ENCODE measurements around the gene FAM131A. TPM values are rescaled to one million over a fixed set of nuclear protein-coding genes. Genes with fewer than 3 reads are reported as not detected.

Gene FAM131A
- polyA plus RNA-seq, 1 donor (not counting 4 experiments of a cell fraction or from before 2014, with no cell fraction given), result 10.8 TPM

DNA sequence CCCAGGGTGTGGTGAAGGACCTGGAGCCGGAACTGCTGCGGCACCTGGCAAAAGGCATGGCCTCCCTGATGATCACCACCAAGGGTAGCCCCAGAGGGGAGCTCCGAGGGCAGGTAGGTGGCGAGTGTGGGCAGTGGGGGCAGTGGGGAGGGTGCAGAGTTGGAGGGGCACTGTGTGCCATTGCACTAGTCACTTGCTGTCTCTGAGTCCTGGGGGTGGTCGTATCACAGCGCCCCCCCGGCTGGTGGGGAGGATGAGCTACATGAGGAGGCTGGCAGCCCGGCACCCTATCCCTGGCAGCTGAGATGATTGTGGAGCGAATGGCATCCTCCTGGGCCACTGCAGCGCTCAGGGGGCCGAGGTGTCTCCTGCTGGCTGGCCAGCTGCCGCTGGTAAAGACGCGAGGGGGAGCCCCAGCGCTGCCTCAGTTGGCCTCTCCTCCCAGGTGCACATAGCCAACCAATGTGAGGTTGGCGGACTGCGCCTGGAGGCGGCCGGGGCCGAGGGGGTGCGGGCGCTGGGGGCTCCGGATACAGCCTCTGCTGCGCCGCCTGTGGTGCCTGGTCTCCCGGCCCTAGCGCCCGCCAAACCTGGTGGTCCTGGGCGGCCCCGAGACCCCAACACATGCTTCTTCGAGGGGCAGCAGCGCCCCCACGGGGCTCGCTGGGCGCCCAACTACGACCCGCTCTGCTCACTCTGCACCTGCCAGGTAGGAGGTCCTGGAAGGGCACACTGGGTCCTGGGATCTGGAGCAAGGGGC is 48.8 kb downstream of the FAM131A start:
- H2AFZ ChIP-seq (ENCODE audit: control insufficient read depth, low read length), result no peak overlapping the region
- no peak overlapping the region for H3K9ac ChIP-seq (ENCODE audit: control insufficient read depth, extremely low read depth, insufficient read depth, low read length)
- TF ChIP-seq EZH2 (IDR thresholded peaks at IDR 0.05; ENCODE audit: low read length), result no peak
- TF ChIP-seq, protein P1, sequence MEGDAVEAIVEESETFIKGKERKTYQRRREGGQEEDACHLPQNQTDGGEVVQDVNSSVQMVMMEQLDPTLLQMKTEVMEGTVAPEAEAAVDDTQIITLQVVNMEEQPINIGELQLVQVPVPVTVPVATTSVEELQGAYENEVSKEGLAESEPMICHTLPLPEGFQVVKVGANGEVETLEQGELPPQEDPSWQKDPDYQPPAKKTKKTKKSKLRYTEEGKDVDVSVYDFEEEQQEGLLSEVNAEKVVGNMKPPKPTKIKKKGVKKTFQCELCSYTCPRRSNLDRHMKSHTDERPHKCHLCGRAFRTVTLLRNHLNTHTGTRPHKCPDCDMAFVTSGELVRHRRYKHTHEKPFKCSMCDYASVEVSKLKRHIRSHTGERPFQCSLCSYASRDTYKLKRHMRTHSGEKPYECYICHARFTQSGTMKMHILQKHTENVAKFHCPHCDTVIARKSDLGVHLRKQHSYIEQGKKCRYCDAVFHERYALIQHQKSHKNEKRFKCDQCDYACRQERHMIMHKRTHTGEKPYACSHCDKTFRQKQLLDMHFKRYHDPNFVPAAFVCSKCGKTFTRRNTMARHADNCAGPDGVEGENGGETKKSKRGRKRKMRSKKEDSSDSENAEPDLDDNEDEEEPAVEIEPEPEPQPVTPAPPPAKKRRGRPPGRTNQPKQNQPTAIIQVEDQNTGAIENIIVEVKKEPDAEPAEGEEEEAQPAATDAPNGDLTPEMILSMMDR (optimal IDR thresholded peaks at IDR 0.05 in 1 of 3, IDR thresholded peaks at IDR 0.05 in 1 of 3, conservative IDR thresholded peaks at IDR 0.05 in 1 of 3; ENCODE audit: extremely low read depth in 1 of 3, insufficient read depth in 2 of 3, low read length in 3 of 3), result no peak
- no peaks in the 10 kb centered on the region for H4K20me1 ChIP-seq (ENCODE audit: control insufficient read depth, extremely low read depth, insufficient read depth, low read length)
- DNase-seq (ENCODE audit: low read depth, low spot score), result no peak
- dilution Hi-C loops (cut with MboI; ENCODE audit: extremely low pct_ligation_motif_present, low sequenced_read_pairs), result no loop called here
- no peak for FAIRE-seq
- H3K27me3 ChIP-seq (ENCODE audit: control insufficient read depth, extremely low read depth, insufficient read depth, low read length), result peaks cover 30% of the 10 kb centered on the region
- no peak overlapping the region for H3K4me3 ChIP-seq (ENCODE audit: control insufficient read depth in 2 of 3, extremely low read depth in 1 of 3, insufficient read depth in 2 of 3, low read depth in 1 of 3, low read length in 3 of 3)
- H3K27ac ChIP-seq (ENCODE audit: control insufficient read depth, insufficient read depth, low read length), result no peak overlapping the region
- no peaks in the 10 kb centered on the region for H3K36me3 ChIP-seq (ENCODE audit: control insufficient read depth in 2 of 2, extremely low read depth in 1 of 2, insufficient read depth in 2 of 2, low read length in 2 of 2)
- no peaks in the 10 kb centered on the region for H3K79me2 ChIP-seq (ENCODE audit: control insufficient read depth, insufficient read depth, low read length)
- H3K9me3 ChIP-seq (ENCODE audit: control insufficient read depth, low read depth, low read length), result no peaks in the 10 kb centered on the region
- no peak overlapping the region for H3K4me2 ChIP-seq (ENCODE audit: control insufficient read depth, extremely low read depth, insufficient read depth, low read depth, low read length)
- H3K4me1 ChIP-seq (ENCODE audit: control insufficient read depth, extremely low read depth, insufficient read depth, low read length), result no peaks in the 10 kb centered on the region
- H3K9me1 ChIP-seq (ENCODE audit: control insufficient read depth, extremely low read depth, insufficient read depth, low read length), result no peaks in the 10 kb centered on the region

DNA sequence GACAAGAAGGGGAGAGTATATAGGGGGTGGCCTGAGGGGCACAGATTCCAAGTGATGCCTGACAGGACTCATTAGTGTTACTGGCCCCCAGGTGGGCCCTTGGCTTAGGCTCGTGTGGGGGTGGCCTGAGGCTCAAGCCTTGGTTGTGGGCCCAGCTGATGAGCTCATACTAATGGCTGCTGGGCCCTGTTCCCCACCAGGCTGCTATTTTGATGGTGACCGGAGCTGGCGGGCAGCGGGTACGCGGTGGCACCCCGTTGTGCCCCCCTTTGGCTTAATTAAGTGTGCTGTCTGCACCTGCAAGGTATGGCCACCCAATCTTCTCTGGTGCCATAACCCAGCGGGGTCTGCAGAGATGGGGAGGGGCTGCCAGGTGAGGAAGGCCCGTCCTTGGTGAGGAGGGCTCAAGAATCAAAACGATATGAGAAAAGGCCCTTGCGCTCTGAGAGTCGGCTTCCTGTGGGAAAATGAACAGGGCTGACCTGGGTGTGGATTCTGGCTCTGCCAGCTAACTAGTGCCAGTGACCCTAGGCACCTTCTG is 49.8 kb downstream of the FAM131A start:
- no peak for DNase-seq (ENCODE audit: low read depth, low spot score)
- Histone ChIP-seq H3K4me3 (ENCODE audit: control insufficient read depth in 2 of 3, extremely low read depth in 1 of 3, insufficient read depth in 2 of 3, low read depth in 1 of 3, low read length in 3 of 3) (no peak overlapping the region), H3K9ac (ENCODE audit: control insufficient read depth, extremely low read depth, insufficient read depth, low read length) (no peak overlapping the region), H3K9me3 (ENCODE audit: control insufficient read depth, low read depth, low read length) (no peaks in the 10 kb centered on the region), H3K36me3 (ENCODE audit: control insufficient read depth in 2 of 2, extremely low read depth in 1 of 2, insufficient read depth in 2 of 2, low read length in 2 of 2) (no peaks in the 10 kb centered on the region), H2AFZ (ENCODE audit: control insufficient read depth, low read length) (no peak overlapping the region), H3K9me1 (ENCODE audit: control insufficient read depth, extremely low read depth, insufficient read depth, low read length) (no peaks in the 10 kb centered on the region), H4K20me1 (ENCODE audit: control insufficient read depth, extremely low read depth, insufficient read depth, low read length) (no peaks in the 10 kb centered on the region), H3K79me2 (ENCODE audit: control insufficient read depth, insufficient read depth, low read length) (no peaks in the 10 kb centered on the region), H3K4me1 (ENCODE audit: control insufficient read depth, extremely low read depth, insufficient read depth, low read length) (no peaks in the 10 kb centered on the region), H3K27me3 (ENCODE audit: control insufficient read depth, extremely low read depth, insufficient read depth, low read length) (peaks cover 19% of the 10 kb centered on the region), H3K4me2 (ENCODE audit: control insufficient read depth, extremely low read depth, insufficient read depth, low read depth, low read length) (no peak overlapping the region), H3K27ac (ENCODE audit: control insufficient read depth, insufficient read depth, low read length) (no peak overlapping the region)
- dilution Hi-C loops (cut with MboI; ENCODE audit: extremely low pct_ligation_motif_present, low sequenced_read_pairs), result no loop called here
- TF ChIP-seq, protein P1 (optimal IDR thresholded peaks at IDR 0.05 in 1 of 3, IDR thresholded peaks at IDR 0.05 in 1 of 3, conservative IDR thresholded peaks at IDR 0.05 in 1 of 3; ENCODE audit: extremely low read depth in 1 of 3, insufficient read depth in 2 of 3, low read length in 3 of 3), result no peak
- no peak for TF ChIP-seq EZH2 (IDR thresholded peaks at IDR 0.05; ENCODE audit: low read length)
- no peak for FAIRE-seq
